Myocyte (in vitro differentiated cells): ENCODE measurements around the gene BNC2. TPM values are rescaled to one million over a fixed set of nuclear protein-coding genes. Genes with fewer than 3 reads are reported as not detected.
A peak's percentile ranks its signal among the peaks of the same experiment; 100 is the strongest.

ENCODE experiments used
- DNase-seq: peaks from one replicate; pipeline ENCODE4 v3.0.0-alpha.2; 2012; ENCODE audit warnings: low read depth
- total RNA-seq: library from RNA; depleted of rRNA; stranded (reverse); fragments of >200 nt; gene quantifications from 2 replicates; pipeline ENCODE4 v1.2.3, GENCODE V29; 2014

The BNC2 gene
- total RNA-seq, 1 donor from 2014 or later: 32.4 TPM

GRCh38 chr9:16716601-16717000, 153.9 kb downstream of the BNC2 start:
- no peak for DNase-seq

GRCh38 chr9:16715404-16715803, 155.1 kb downstream of the BNC2 start:
- no peak for DNase-seq

- no peak for DNase-seq
Observed at GRCh38 chr9:16712787-16713186, 157.7 kb downstream of the BNC2 start.

GRCh38 chr9:16710888-16711287, 159.6 kb downstream of the BNC2 start:
- peak; percentile 47 for DNase-seq

GRCh38 chr9:16709924-16710323, 160.5 kb downstream of the BNC2 start:
- DNase-seq: no peak

- peak; percentile 61 for DNase-seq
Observed at GRCh38 chr9:16708656-16709435, 161.6 kb downstream of the BNC2 start.

- peak; percentile 95 for DNase-seq
Observed at GRCh38 chr9:16705111-16705604, 165.3 kb downstream of the BNC2 start.

GRCh38 chr9:16704116-16705110, 166.1 kb downstream of the BNC2 start:
- peak; percentile 75 for DNase-seq

GRCh38 chr9:16701347-16701746, 169.1 kb downstream of the BNC2 start:
- no peak for DNase-seq

- DNase-seq: no peak
Observed at GRCh38 chr9:16693616-16694015, 176.9 kb downstream of the BNC2 start.

- DNase-seq: no peak
Observed at GRCh38 chr9:16690628-16691027, 179.8 kb downstream of the BNC2 start.

GRCh38 chr9:16690205-16690604, 180.3 kb downstream of the BNC2 start:
- no peak for DNase-seq

- DNase-seq: no peak
Observed at GRCh38 chr9:16689351-16689938, 181.0 kb downstream of the BNC2 start.

- DNase-seq: no peak
Observed at GRCh38 chr9:16688814-16689213, 181.7 kb downstream of the BNC2 start.

- peak; percentile 61 for DNase-seq
Observed at GRCh38 chr9:16687678-16688369, 182.6 kb downstream of the BNC2 start.

GRCh38 chr9:16683326-16683725, 187.1 kb downstream of the BNC2 start:
- no peak for DNase-seq

GRCh38 chr9:16682273-16682672, 188.2 kb downstream of the BNC2 start:
- no peak for DNase-seq

- no peak for DNase-seq
Observed at GRCh38 chr9:16681652-16681987, 188.8 kb downstream of the BNC2 start.

- DNase-seq: no peak
Observed at GRCh38 chr9:16680975-16681651, 189.4 kb downstream of the BNC2 start.

- DNase-seq: no peak
Observed at GRCh38 chr9:16680541-16680940, 189.9 kb downstream of the BNC2 start.
